Measurements from ENCODE around the gene SCYGR2.
A peak's percentile ranks its signal among the peaks of the same experiment; 100 is the strongest.

SCYGR2 gene

GRCh38 chr2:227612546-227613271 lies 14.0 kb downstream of the SCYGR2 start:
- no peak for DNase-seq (ENCODE audit: low read depth)

DNA sequence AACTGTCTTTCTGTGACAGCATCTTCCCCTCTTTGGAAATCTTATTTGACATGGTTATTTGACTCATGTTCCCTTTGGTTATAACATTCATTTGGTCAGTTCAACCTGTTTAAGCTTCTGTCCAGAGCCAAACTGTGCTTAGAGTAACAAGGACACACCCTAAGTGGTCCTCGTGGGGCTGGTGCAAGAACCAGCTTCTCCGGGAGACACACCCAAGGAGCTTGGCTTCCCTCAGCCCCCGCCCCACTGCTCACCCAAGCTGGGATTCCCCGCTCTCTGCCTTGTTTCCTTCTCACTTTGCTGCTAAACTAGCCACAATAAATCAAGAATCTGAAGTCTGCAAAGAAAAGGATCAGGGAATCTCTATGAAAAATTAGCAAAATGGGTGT lies 14.6 kb downstream of the SCYGR2 start:
- no peak for DNase-seq (ENCODE audit: low read depth)

- DNase-seq (ENCODE audit: low read depth) = no peak
Observed at GRCh38 chr2:227614246-227614645, 15.6 kb downstream of the SCYGR2 start.

DNA sequence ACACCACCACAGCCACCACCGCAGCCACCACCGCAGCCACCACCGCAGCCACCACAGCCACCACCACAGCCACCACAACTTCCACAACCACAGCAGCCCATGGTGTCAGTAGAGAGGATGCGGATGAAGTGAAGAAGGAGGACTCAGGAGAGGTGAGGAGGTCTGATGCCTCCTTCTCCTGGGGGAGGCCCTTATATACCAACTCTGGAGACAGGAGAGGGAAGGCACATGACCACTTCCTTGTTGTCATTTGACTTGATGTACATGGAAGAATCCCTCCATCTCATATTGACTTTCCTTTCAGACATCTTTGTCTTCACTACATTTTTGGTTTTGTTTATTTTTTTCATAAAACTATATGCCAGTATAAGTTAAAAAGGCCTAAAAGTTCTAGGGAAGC lies 16.0 kb downstream of the SCYGR2 start, which contains the start of gene SCYGR3:
SCYGR3 (minus strand) TSS at position 101 of the 400 bp plus-strand sequence; CDS start at position 101, 0 bp downstream.
- DNase-seq (ENCODE audit: low read depth) = no peak

GRCh38 chr2:227615181-227615580 lies 16.5 kb downstream of the SCYGR2 start:
- DNase-seq (ENCODE audit: low read depth) = no peak

DNA sequence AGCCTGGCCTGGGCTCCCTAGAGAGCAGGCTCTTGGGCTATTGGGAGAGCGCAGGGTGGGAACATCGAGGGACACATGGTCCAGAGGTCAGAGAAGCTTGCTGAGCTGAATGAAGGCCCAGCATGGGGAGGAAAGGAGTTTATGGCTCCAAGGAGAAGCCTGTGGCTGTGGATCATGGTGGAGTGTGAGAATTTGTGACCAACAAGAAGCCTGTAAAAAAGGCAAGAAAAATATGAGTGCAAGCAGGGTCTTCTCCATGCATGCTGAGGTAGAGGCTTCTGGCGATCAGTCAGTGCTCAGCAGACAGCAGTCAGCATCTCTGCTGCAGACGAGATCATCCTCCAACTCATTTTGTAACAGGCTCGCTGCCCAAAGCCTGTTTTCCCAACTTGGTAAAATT lies 17.2 kb downstream of the SCYGR2 start:
- no peak for DNase-seq (ENCODE audit: low read depth)

- DNase-seq (ENCODE audit: low read depth) = no peak
Observed at GRCh38 chr2:227616631-227617030, 17.9 kb downstream of the SCYGR2 start.

- no peak for DNase-seq (ENCODE audit: low read depth)
Observed at GRCh38 chr2:227617316-227618230, 18.9 kb downstream of the SCYGR2 start, which contains the start of gene SCYGR4. Gene SCYGR4, plus strand, starts transcription at chr2:227617498. Its CDS starts 0 bp downstream, at chr2:227617498.

- peak; percentile 79 for DNase-seq (ENCODE audit: low read depth)
Observed at GRCh38 chr2:227623226-227623625, 24.5 kb downstream of the SCYGR2 start.

DNA sequence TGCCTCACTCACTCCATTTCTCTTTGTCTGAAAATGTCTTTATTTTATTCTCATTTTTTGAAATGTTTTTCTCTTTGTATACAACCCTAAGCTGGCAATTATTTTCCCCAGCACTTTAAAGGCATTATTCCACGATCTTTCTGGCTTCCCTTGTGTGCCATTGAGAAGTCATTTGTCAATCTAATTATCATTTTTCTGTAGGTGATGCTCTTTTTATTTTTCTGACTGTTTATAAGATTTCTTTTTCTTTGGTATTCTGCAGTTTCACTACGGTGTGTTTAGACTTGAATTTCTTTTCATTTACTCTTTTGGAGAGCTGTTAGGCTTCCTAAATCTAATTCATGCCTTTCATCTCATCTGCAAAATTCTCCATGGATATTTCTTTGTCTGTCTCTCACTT lies 26.7 kb downstream of the SCYGR2 start:
- DNase-seq (ENCODE audit: low read depth) = no peak

DNA sequence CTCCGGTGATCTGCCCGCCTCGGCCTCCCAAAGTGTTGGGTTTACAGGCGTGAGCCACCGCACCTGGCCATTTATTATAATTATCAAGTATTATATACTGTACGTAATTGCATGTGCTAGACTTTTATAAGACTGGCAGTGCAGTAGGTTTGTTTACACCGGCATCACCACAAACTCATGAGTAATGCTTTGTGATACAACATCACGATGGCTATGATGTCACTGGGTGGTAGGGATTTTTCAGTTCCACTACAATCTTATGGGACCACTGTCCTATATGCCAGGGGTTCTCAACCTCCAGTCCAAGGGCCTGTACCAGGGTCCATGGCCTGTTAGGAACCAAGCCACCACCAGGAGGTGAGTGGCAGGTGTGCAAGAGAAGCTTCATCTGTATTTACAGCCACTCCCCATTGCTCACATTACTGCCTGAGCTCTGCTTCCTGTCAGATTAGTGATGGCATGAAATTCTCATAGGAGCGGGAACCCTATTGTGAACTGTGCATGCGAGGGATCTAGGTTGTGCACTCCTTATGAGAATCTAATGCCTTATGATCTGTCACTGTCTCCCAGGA lies 28.0 kb downstream of the SCYGR2 start:
- no peak for DNase-seq (ENCODE audit: low read depth)

DNA sequence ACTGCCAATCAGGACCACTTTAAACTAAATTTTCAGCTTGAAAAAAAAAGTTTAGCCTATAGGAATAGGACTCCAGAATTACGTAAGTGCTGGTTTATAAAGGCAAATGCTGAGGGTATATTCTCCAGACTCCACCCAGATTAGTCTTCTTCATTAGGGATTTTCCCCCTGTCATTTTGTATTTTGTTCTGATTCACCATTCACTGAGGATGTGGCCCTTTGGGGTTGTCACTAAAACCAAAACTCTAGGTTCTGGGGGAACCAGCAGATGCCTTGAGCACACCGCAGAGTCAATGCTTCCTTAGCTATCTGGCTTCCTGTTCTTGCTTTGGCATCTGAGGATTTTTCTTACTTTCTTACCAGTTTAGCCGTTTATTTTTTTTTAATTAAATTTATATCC lies 29.1 kb downstream of the SCYGR2 start:
- DNase-seq (ENCODE audit: low read depth) = no peak

DNA sequence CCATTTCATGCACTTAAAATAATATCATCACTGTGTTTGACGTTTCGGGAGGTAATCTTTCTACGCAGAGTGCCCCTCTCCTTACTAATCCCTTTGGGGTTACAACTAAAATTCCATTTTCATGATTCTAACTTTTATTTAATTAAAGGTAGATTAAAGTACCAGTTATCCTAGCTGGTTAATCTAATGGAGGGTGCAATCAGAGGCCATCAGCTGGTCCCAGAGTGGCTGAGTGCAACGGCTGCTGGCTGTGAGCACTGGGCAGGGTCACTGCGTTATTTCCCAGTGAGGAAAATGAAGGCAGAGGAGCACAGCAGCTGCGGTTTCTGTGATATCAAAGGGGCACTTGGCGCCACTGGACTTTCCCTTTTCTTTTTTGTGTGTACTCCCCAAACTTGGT lies 30.7 kb downstream of the SCYGR2 start:
- DNase-seq (ENCODE audit: low read depth) = no peak

- no peak for DNase-seq (ENCODE audit: low read depth)
Observed at GRCh38 chr2:227630322-227630721, 31.6 kb downstream of the SCYGR2 start.

DNA sequence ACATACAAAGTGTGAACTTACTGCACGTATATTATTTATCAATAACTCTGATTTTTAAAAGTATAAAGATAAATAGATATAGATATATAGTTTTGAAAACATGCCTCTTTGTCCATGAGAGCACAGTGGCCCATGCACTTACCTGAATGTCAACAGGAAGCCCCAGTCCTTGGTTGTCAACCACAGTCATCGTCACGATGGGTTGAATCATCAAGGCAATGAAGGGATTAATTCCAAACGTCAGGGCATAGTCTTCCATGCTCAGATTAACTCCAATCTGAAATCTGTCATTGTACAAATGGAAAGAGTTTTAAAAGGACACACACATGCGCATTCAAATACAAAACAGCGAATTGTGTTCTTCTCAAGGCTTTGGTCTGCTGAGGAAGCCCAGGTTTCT lies 34.1 kb downstream of the SCYGR2 start:
- no peak for DNase-seq (ENCODE audit: low read depth)

DNA sequence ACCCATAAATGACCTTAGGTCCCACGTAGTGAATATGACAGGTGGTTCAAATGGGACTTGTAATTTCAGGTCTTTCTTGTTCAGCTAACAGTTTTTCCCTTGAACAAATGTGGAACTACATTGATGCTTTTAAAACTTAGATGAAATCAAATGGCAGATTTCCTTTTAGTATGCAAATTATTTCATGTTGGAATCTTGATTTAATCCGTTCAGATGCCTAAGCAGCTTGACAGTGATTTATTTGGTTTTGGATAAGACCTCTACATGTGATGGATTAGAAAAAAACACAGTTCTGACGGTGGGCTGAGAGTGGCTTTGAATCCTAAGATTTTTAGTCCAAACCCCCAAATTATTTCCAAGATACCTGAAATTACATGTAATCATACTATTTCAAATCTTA lies 35.5 kb downstream of the SCYGR2 start:
- DNase-seq (ENCODE audit: low read depth) = no peak

DNA sequence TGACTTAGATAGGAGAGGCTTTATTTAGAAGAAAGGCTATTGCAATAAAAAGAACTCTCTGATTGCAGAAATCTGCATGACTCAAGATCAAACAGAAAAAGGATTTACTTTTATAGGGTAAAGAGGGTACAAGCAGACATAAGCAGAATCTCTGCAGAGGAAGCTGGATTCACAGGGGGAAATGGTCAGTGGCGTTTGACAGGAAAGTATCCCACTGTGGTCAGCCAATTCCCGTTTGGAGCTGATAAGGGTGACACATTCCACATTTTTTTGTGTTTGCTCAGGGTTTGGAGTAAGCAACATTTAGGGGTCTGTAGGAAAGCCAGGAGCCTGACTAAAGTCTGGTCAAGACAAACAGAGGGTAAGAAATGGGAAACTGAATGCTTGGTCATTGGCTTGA lies 44.0 kb downstream of the SCYGR2 start:
- DNase-seq (ENCODE audit: low read depth) = no peak

- DNase-seq (ENCODE audit: low read depth) = no peak
Observed at GRCh38 chr2:227643990-227644551, 45.4 kb downstream of the SCYGR2 start.
